PFSK-1 (cell line): Measurements from ENCODE around the gene HMCN2.

ENCODE experiments used
- FOXP2 ChIP-seq: optimal IDR thresholded peaks from 2 replicates; pipeline ENCODE3; 2011; ENCODE audit warnings: borderline replicate concordance, control low read depth, inconsistent platforms; ENCODE audit not compliant: insufficient read depth; ENCODE audit errors: extremely low read length, extremely low read depth
- POLR2AphosphoS5 ChIP-seq: IDR thresholded peaks from 2 replicates; pipeline ENCODE4 v1.6.1; 2012; ENCODE audit warnings: low read depth, mild to moderate bottlenecking, control low read depth, low read length, moderate library complexity
- REST ChIP-seq, 2 experiments: IDR thresholded peaks; 2 replicates each; pipeline versions ENCODE4 v1.6.1 to v1.8.0; 2011 to 2012; ENCODE audit warnings: low read depth in 2 of 2, low read length in 2 of 2, control low read depth in 1 of 2, inconsistent platforms in 1 of 2, mild to moderate bottlenecking in 1 of 2, moderate library complexity in 1 of 2; ENCODE audit not compliant: insufficient read depth in 1 of 2
- SIN3A ChIP-seq: IDR thresholded peaks from 2 replicates; pipeline ENCODE4 v1.6.1; 2012; ENCODE audit warnings: mild to moderate bottlenecking, low read length, moderate library complexity, borderline replicate concordance; ENCODE audit not compliant: insufficient read depth
- TAF1 ChIP-seq: IDR thresholded peaks from 2 replicates; pipeline ENCODE4 v1.6.1; 2012; ENCODE audit warnings: low read length, control low read depth, borderline replicate concordance; ENCODE audit not compliant: insufficient read depth

Gene HMCN2

GRCh38 chr9:130254747-130255630 lies 10.6 kb upstream of the HMCN2 start:
- TF ChIP-seq FOXP2 (no peak), TAF1 (no peak), REST (IDR thresholded peaks at IDR 0.05; ENCODE audit: insufficient read depth in 1 of 2, low read depth in 2 of 2, low read length in 2 of 2) (no peak), POLR2AphosphoS5 (no peak)

- TF ChIP-seq SIN3A: no peak
- no peak for TF ChIP-seq POLR2AphosphoS5
- TF ChIP-seq FOXP2: no peak
- no peak for TF ChIP-seq TAF1
- no peak for TF ChIP-seq REST (IDR thresholded peaks at IDR 0.05; ENCODE audit: insufficient read depth in 1 of 2, low read depth in 2 of 2, low read length in 2 of 2)
These were observed 9.9 kb upstream of the HMCN2 start for GRCh38 chr9:130255631-130256134.

- no peak for TF ChIP-seq POLR2AphosphoS5
- no peak for TF ChIP-seq FOXP2
- no peak for TF ChIP-seq TAF1
- TF ChIP-seq REST (IDR thresholded peaks at IDR 0.05; ENCODE audit: insufficient read depth in 1 of 2, low read depth in 2 of 2, low read length in 2 of 2): no peak
- TF ChIP-seq SIN3A: no peak
These were observed 8.9 kb upstream of the HMCN2 start for GRCh38 chr9:130256644-130257043.

GRCh38 chr9:130259044-130259443 lies 6.5 kb upstream of the HMCN2 start:
- TF ChIP-seq TAF1 (no peak), FOXP2 (no peak), REST (IDR thresholded peaks at IDR 0.05; ENCODE audit: insufficient read depth in 1 of 2, low read depth in 2 of 2, low read length in 2 of 2) (no peak)
